Gastrocnemius medialis (tissue), 4 donors: ENCODE data around the gene POU5F1. TPM values are rescaled to one million over a fixed set of nuclear protein-coding genes. Genes with fewer than 3 reads are reported as not detected.
"Not testable (repeated sequence)": the region's sequence is repeated elsewhere in the genome, so short reads cannot be mapped to it uniquely, and the experiment has no call there.

Source experiments
- ATAC-seq, 2 donors: fragments of 150-250 bp; one replicate each; pipeline ENCODE4 v1.9.1; 2016
- DNase-seq, 2 donors: peaks; one replicate each; pipeline ENCODE4 v3.0.0-alpha.2; 2019
- H3K27ac ChIP-seq, 4 donors: fragments of 200-600 bp; sonication (generic); 1 replicate in 1 of 4; 2 replicates in 3 of 4; pipeline ENCODE4 v1.5.1; 2016 to 2018; ENCODE audit warnings: mild to moderate bottlenecking in 2 of 4, moderate library complexity in 1 of 4
- H3K27me3 ChIP-seq, 3 donors: fragments of 200-600 bp; sonication (generic) in 2 of 3; 1 replicate in 1 of 3; 2 replicates in 2 of 3; pipeline versions ENCODE4 v1.5.1 to v1.6.0; 2016 to 2019; ENCODE audit warnings: mild to moderate bottlenecking in 1 of 3, moderate library complexity in 1 of 3
- H3K36me3 ChIP-seq, 2 donors: fragments of 200-600 bp; sonication (generic) in 1 of 2; one replicate each; pipeline ENCODE4 v1.5.1; 2017 to 2018
- H3K4me1 ChIP-seq, 2 donors: fragments of 200-600 bp; sonication (generic) in 1 of 2; one replicate each; pipeline ENCODE4 v1.5.1; 2016 to 2017; ENCODE audit warnings: mild to moderate bottlenecking in 2 of 2
- H3K4me3 ChIP-seq, 4 donors: fragments of 200-600 bp; sonication (generic) in 3 of 4; 1 replicate in 1 of 4; 2 replicates in 3 of 4; pipeline ENCODE4 v1.5.1; 2016 to 2019; ENCODE audit warnings: mild to moderate bottlenecking in 2 of 4
- H3K9me3 ChIP-seq, 3 donors: fragments of 200-600 bp; sonication (generic) in 2 of 3; 1 replicate in 1 of 3; 2 replicates in 2 of 3; pipeline ENCODE4 v1.5.1; 2016 to 2019
- CTCF ChIP-seq, 5 experiments: fragments of 450-650 bp in 3 of 5; fragments of 200-600 bp in 2 of 5; sonication (generic) in 2 of 5; IDR thresholded peaks in 4 of 5; conservative IDR thresholded peaks in 1 of 5; 1 replicate in 4 of 5; 2 replicates in 1 of 5; pipeline ENCODE4 v1.5.1; 2016 to 2019; ENCODE audit warnings: antibody characterized with exemption in 5 of 5, mild to moderate bottlenecking in 3 of 5, moderate library complexity in 3 of 5
- POLR2A ChIP-seq, 2 donors: fragments of 450-650 bp; IDR thresholded peaks; one replicate each; pipeline ENCODE4 v1.6.1; 2017; ENCODE audit warnings: antibody characterized with exemption in 2 of 2, mild to moderate bottlenecking in 2 of 2, moderate library complexity in 2 of 2
- in situ Hi-C, 4 donors: fragments of 200-750 bp; cut with MboI; loops; one replicate each; pipeline versions ENCODE4 v1.15.0 to v1.8.0; 2017; ENCODE audit warnings: low sequenced_read_pairs in 4 of 4
- intact Hi-C: fragments of 100-400 bp; cut with DNase I; formaldehyde crosslinking; loops from one replicate; pipeline ENCODE4 v1.15.1; 2023; ENCODE audit warnings: low total_unique reads
- total RNA-seq, 4 donors: library from RNA; depleted of rRNA; stranded (reverse); fragments of >200 nt; gene quantifications; one replicate each; pipeline versions ENCODE4 v1.1.0 to v1.2.3, GENCODE V29; 2016

POU5F1 gene
- total RNA-seq, 4 donors from 2014 or later: not detected

- DNase-seq (peak in 1 of 2 donors; percentile 33), ATAC-seq (peak; percentile 63 to 68)
- in situ Hi-C loops (no loop called here), intact Hi-C loops (no loop called here)
- H3K4me1 ChIP-seq: peaks cover 17 to 22% of the 10 kb centered on the region in 2 donors
- TF ChIP-seq POLR2A (IDR thresholded peaks at IDR 0.05): no peak
- no peak for TF ChIP-seq CTCF (IDR thresholded peaks at IDR 0.05 in 4 of 5, conservative IDR thresholded peaks at IDR 0.05 in 1 of 5)
- peak overlapping the region; percentile 76 to 83 (median 80) for H3K27ac ChIP-seq
- no peaks in the 10 kb centered on the region for H3K9me3 ChIP-seq
- H3K36me3 ChIP-seq: peaks cover 0 to 4% of the 10 kb centered on the region in 2 donors
- no peaks in the 10 kb centered on the region for H3K27me3 ChIP-seq
- H3K4me3 ChIP-seq: peak overlapping the region; percentile 54 to 66 (median 59)
Measured at GRCh38 chr6:31203345-31203979, 33.0 kb upstream of the POU5F1 start.

GRCh38 chr6:31202259-31203166, 32.0 kb upstream of the POU5F1 start:
- H3K4me1 ChIP-seq: peaks cover 17 to 28% of the 10 kb centered on the region in 2 donors
- intact Hi-C loops (no loop called here), in situ Hi-C loops (no loop called here)
- no peaks in the 10 kb centered on the region for H3K27me3 ChIP-seq
- DNase-seq (no peak), ATAC-seq (no peak)
- peaks cover 0 to 4% of the 10 kb centered on the region in 2 donors for H3K36me3 ChIP-seq
- H3K9me3 ChIP-seq: no peaks in the 10 kb centered on the region
- TF ChIP-seq POLR2A (IDR thresholded peaks at IDR 0.05) (no peak), CTCF (IDR thresholded peaks at IDR 0.05 in 4 of 5, conservative IDR thresholded peaks at IDR 0.05 in 1 of 5) (no peak)
- no peak overlapping the region for H3K4me3 ChIP-seq
- H3K27ac ChIP-seq: peak overlapping the region; percentile 76 to 83 (median 80)

GRCh38 chr6:31199105-31199452, 28.6 kb upstream of the POU5F1 start:
- in situ Hi-C loops: loop anchor here in 3 of 4 donors (5.0 to 10.0 kb wide), 3 partner anchors 64 to 168 kb away; partner anchors contain the start of gene PSORS1C2 (in 1 of the 3)
- not testable (repeated sequence) for ATAC-seq, H3K9me3 ChIP-seq, H3K36me3 ChIP-seq, H3K27me3 ChIP-seq, DNase-seq
- Histone ChIP-seq H3K4me3 (peak overlapping the region in 1 of 4 donors; percentile 85), H3K27ac (peak overlapping the region; percentile 90 to 93 (median 92)), H3K4me1 (peaks cover 11 to 30% of the 10 kb centered on the region in 2 donors)
- intact Hi-C loops: loop anchor here (5.0 to 10.0 kb wide), 2 partner anchors 284 to 512 kb away; partner anchors contain the start of genes PPP1R18 and VARS2

- H3K4me1 ChIP-seq: peaks cover under 1 to 20% of the 10 kb centered on the region in 2 donors
- peak; percentile 89 to 92 for ATAC-seq
- DNase-seq: peak; percentile 82 to 91
- H3K27ac ChIP-seq: peak overlapping the region; percentile 90 to 93 (median 92)
- H3K36me3 ChIP-seq: peaks cover 0 to 4% of the 10 kb centered on the region in 2 donors
- TF ChIP-seq CTCF (IDR thresholded peaks at IDR 0.05 in 4 of 5, conservative IDR thresholded peaks at IDR 0.05 in 1 of 5): no peak
- TF ChIP-seq POLR2A (IDR thresholded peaks at IDR 0.05): peak; percentile 81 to 86
- H3K9me3 ChIP-seq: no peaks in the 10 kb centered on the region
- intact Hi-C loops (loop anchor here (1.0 to 10.0 kb wide), 5 partner anchors 39 to 510 kb away; partner anchors contain the start of genes HLA-C, PPP1R18, TCF19 and VARS2), in situ Hi-C loops (loop anchor here in 3 of 4 donors (5.0 to 10.0 kb wide), 3 partner anchors 63 to 170 kb away; partner anchors contain the start of gene PSORS1C2 (in 1 of the 3))
- no peaks in the 10 kb centered on the region for H3K27me3 ChIP-seq
- peak overlapping the region; percentile 57 to 85 (median 74) for H3K4me3 ChIP-seq
Measured at GRCh38 chr6:31197559-31198305, 27.2 kb upstream of the POU5F1 start.

- not testable (repeated sequence) for H3K36me3 ChIP-seq, H3K27me3 ChIP-seq, ATAC-seq, DNase-seq, H3K9me3 ChIP-seq
- H3K27ac ChIP-seq: peak overlapping the region; percentile 90 to 93 (median 92)
- in situ Hi-C loops: loop anchor here in 3 of 4 donors (5.0 to 10.0 kb wide), 3 partner anchors 62 to 171 kb away; partner anchors contain the start of gene PSORS1C2 (in 1 of the 3)
- H3K4me3 ChIP-seq: peak overlapping the region; percentile 57 to 85 (median 74)
- H3K4me1 ChIP-seq: peaks cover 0 to 19% of the 10 kb centered on the region in 2 donors
- intact Hi-C loops: loop anchor here (1.0 to 10.0 kb wide), 5 partner anchors 38 to 509 kb away; partner anchors contain the start of genes HLA-C, PPP1R18, TCF19 and VARS2
Measured at GRCh38 chr6:31196251-31197022, 26.0 kb upstream of the POU5F1 start.

GRCh38 chr6:31195308-31195979, 25.0 kb upstream of the POU5F1 start:
- H3K36me3 ChIP-seq, H3K27ac ChIP-seq, ATAC-seq, H3K4me3 ChIP-seq, H3K27me3 ChIP-seq, H3K9me3 ChIP-seq, DNase-seq: not testable (repeated sequence)
- in situ Hi-C loops (loop anchor here in 3 of 4 donors (5.0 to 10.0 kb wide), 3 partner anchors 61 to 172 kb away; partner anchors contain the start of gene PSORS1C2 (in 1 of the 3)), intact Hi-C loops (loop anchor here (5.0 to 10.0 kb wide), 2 partner anchors 281 to 508 kb away; partner anchors contain the start of genes PPP1R18 and VARS2)
- H3K4me1 ChIP-seq: peaks cover 0 to 19% of the 10 kb centered on the region in 2 donors
